GM23338 (cell line): Measurements from ENCODE around the gene JDP2. TPM values are rescaled to one million over a fixed set of nuclear protein-coding genes. Genes with fewer than 3 reads are reported as not detected.

Experiments
- ATAC-seq: fragments of 200-7000 bp; cut with Tn5 transposase; 3 replicates; pipeline ENCODE4 v1.9.1; 2020
- DNase-seq: peaks from one replicate; pipeline ENCODE4 v3.0.0-alpha.2; 2015; ENCODE audit warnings: low spot score
- H2AFZ ChIP-seq: fragments of 200-600 bp; sonication (generic); 2 replicates; pipeline ENCODE4 v1.8.0; 2016; ENCODE audit warnings: antibody characterized with exemption, mild to moderate bottlenecking, moderate library complexity
- H3F3A ChIP-seq: fragments of 200-600 bp; sonication (generic); replicated peaks from 2 replicates; pipeline ENCODE4 v1.8.0; 2017; ENCODE audit warnings: antibody characterized with exemption, mixed run types, low read depth
- H3K27ac ChIP-seq: fragments of 200-600 bp; sonication (generic); 2 replicates; pipeline ENCODE4 v1.6.1; 2016; ENCODE audit warnings: low read depth
- H3K27me3 ChIP-seq: fragments of 200-600 bp; sonication (generic); 2 replicates; pipeline ENCODE4 v1.8.0; 2016; ENCODE audit warnings: mild to moderate bottlenecking, mixed run types, moderate library complexity; ENCODE audit not compliant: insufficient read depth
- H3K36me3 ChIP-seq: fragments of 200-600 bp; sonication (generic); 2 replicates; pipeline ENCODE4 v1.8.0; 2016; ENCODE audit warnings: mild to moderate bottlenecking; ENCODE audit not compliant: insufficient read depth
- H3K4me1 ChIP-seq: fragments of 200-600 bp; sonication (generic); 2 replicates; pipeline ENCODE4 v1.8.0; 2016; ENCODE audit warnings: mild to moderate bottlenecking, moderate library complexity; ENCODE audit not compliant: insufficient read depth
- H3K4me2 ChIP-seq: fragments of 200-600 bp; sonication (generic); 2 replicates; pipeline ENCODE4 v1.7.1; 2017; ENCODE audit warnings: mixed run types
- H3K4me3 ChIP-seq: fragments of 200-600 bp; sonication (generic); 2 replicates; pipeline ENCODE4 v1.6.1; 2016; ENCODE audit warnings: mixed run types
- H3K79me2 ChIP-seq: fragments of 200-600 bp; sonication (generic); replicated peaks from 2 replicates; pipeline ENCODE4 v1.8.0; 2017; ENCODE audit warnings: mild to moderate bottlenecking; ENCODE audit not compliant: insufficient read depth
- H3K9me2 ChIP-seq: fragments of 200-600 bp; sonication (generic); 2 replicates; pipeline ENCODE4 v1.8.0; 2017; ENCODE audit not compliant: insufficient read depth
- H4K20me1 ChIP-seq: fragments of 200-600 bp; sonication (generic); replicated peaks from 2 replicates; pipeline ENCODE4 v1.8.0; 2017; ENCODE audit warnings: mild to moderate bottlenecking; ENCODE audit not compliant: insufficient read depth
- H3K27ac Mint-ChIP-seq: 2 replicates; pipeline ENCODE4 v1.8.0; 2020; ENCODE audit warnings: inconsistent platforms, mild to moderate bottlenecking, moderate library complexity, mixed read lengths
- H3K27me3 Mint-ChIP-seq: 3 replicates; pipeline ENCODE4 v1.8.0; 2022; ENCODE audit warnings: low read depth, mild to moderate bottlenecking, moderate library complexity, mixed read lengths, inconsistent platforms; ENCODE audit not compliant: insufficient read depth, poor library complexity
- H3K36me3 Mint-ChIP-seq: 3 replicates; pipeline ENCODE4 v1.8.0; 2021; ENCODE audit warnings: low read depth, mild to moderate bottlenecking, inconsistent platforms, moderate library complexity, mixed read lengths
- H3K4me1 Mint-ChIP-seq: 3 replicates; pipeline ENCODE4 v1.8.0; 2020; ENCODE audit warnings: mild to moderate bottlenecking, inconsistent platforms, mixed read lengths
- H3K4me3 Mint-ChIP-seq: 3 replicates; pipeline ENCODE4 v1.8.0; 2021; ENCODE audit warnings: moderate library complexity, mild to moderate bottlenecking, inconsistent platforms, mixed read lengths
- H3K9me3 Mint-ChIP-seq: 3 replicates; pipeline ENCODE4 v1.8.0; 2020; ENCODE audit warnings: moderate library complexity, mild to moderate bottlenecking, inconsistent platforms, mixed read lengths
- CREB1 ChIP-seq: fragments of 250-450 bp; sonication (Bioruptor Pico); IDR thresholded peaks from 2 replicates; pipeline ENCODE4 v1.5.0; 2020; ENCODE audit warnings: low read depth, mild to moderate bottlenecking, moderate library complexity
- EZH2phosphoT487 ChIP-seq: fragments of 200-600 bp; sonication (generic); IDR thresholded peaks from one replicate; pipeline ENCODE4 v1.8.1; 2018; ENCODE audit warnings: antibody characterized with exemption; ENCODE audit not compliant: unreplicated experiment
- JUNB ChIP-seq: IDR thresholded peaks from one replicate; pipeline ENCODE4 v1.6.1; 2016; ENCODE audit warnings: antibody characterized with exemption; ENCODE audit not compliant: unreplicated experiment
- NANOG ChIP-seq: IDR thresholded peaks from 2 replicates; pipeline ENCODE4 v1.6.1; 2016; ENCODE audit warnings: antibody characterized with exemption, borderline replicate concordance
- POLR2AphosphoS5 ChIP-seq: IDR thresholded peaks from 2 replicates; pipeline ENCODE4 v1.6.1; 2016; ENCODE audit warnings: antibody characterized with exemption, low read depth
- REST ChIP-seq: IDR thresholded peaks from one replicate; pipeline ENCODE4 v1.6.1; 2018; ENCODE audit warnings: antibody characterized with exemption; ENCODE audit not compliant: unreplicated experiment
- STAT1 ChIP-seq: IDR thresholded peaks from one replicate; pipeline ENCODE4 v1.6.1; 2016; ENCODE audit warnings: antibody characterized with exemption; ENCODE audit not compliant: unreplicated experiment
- ZNF114 ChIP-seq: fragments of 250-450 bp; sonication (Bioruptor Pico); IDR thresholded peaks from 2 replicates; pipeline ENCODE4 v1.5.0; 2020; ENCODE audit warnings: mild to moderate bottlenecking, moderate library complexity
- ZNF462 ChIP-seq: fragments of 250-450 bp; sonication (Bioruptor Pico); IDR thresholded peaks from 2 replicates; pipeline ENCODE4 v1.5.0; 2020; ENCODE audit warnings: mild to moderate bottlenecking, moderate library complexity
- polyA plus RNA-seq: library from polyadenylated mRNA; unstranded; fragments of >200 nt; fragmentation: Nextera tagmentation; extraction: Ambion mirVana; gene quantifications from 2 replicates; pipeline ENCODE4 v1.2.1, GENCODE V29; 2016
- total RNA-seq: library from RNA; depleted of rRNA; stranded (reverse); fragments of >200 nt; shearing (Covaris generic); gene quantifications from 2 replicates; pipeline ENCODE4 v1.2.3, GENCODE V29; 2014

The JDP2 gene
- total and polyA plus RNA-seq, 2 experiments from 2014 or later: 12.5 to 38.9 TPM

GRCh38 chr14:75479770-75480600 is 52.2 kb downstream of the JDP2 start:
- H3K27me3 Mint-ChIP-seq: peaks cover 5% of the 10 kb centered on the region
- no peaks in the 10 kb centered on the region; the same call in 1 of the 2 replicates for H3K9me2 ChIP-seq
- H3K27ac Mint-ChIP-seq: peak overlapping the region; percentile 77
- no peaks in the 10 kb centered on the region for H3K36me3 ChIP-seq
- no peaks in the 10 kb centered on the region for H3K27me3 ChIP-seq
- H3K36me3 Mint-ChIP-seq: peaks cover 7% of the 10 kb centered on the region; the same call in 2 of the 3 replicates
- H3K4me1 ChIP-seq: peaks cover 7% of the 10 kb centered on the region
- H3K9me3 Mint-ChIP-seq: peaks cover 6% of the 10 kb centered on the region; the same call in 2 of the 3 replicates
- TF ChIP-seq POLR2AphosphoS5: no peak
- peak; percentile 86; the same call in 1 of the 2 replicates for TF ChIP-seq ZNF462 (CRISPR knock-in tag)
- H2AFZ ChIP-seq: peak overlapping the region; percentile 15; the same call in 1 of the 2 replicates
- H3K4me3 ChIP-seq: peak overlapping the region; percentile 19; the same call in 1 of the 2 replicates
- H3K79me2 ChIP-seq: no peaks in the 10 kb centered on the region
- H4K20me1 ChIP-seq: no peaks in the 10 kb centered on the region
- H3K4me2 ChIP-seq: peak overlapping the region; percentile 66
- peaks cover 29% of the 10 kb centered on the region for H3K4me1 Mint-ChIP-seq
- peak overlapping the region; percentile 35; the same call in 2 of the 3 replicates for H3K4me3 Mint-ChIP-seq
- DNase-seq (peak; percentile 67), ATAC-seq (peak; percentile 87)
- H3K27ac ChIP-seq: peak overlapping the region; percentile 65
- H3F3A ChIP-seq: peaks cover 6% of the 10 kb centered on the region

GRCh38 chr14:75482366-75482765 is 54.5 kb downstream of the JDP2 start:
- Histone ChIP-seq H3K79me2 (no peaks in the 10 kb centered on the region), H3K4me3 (no peak overlapping the region), H3K36me3 (no peaks in the 10 kb centered on the region), H3K4me2 (no peak overlapping the region), H3F3A (peaks cover 6% of the 10 kb centered on the region), H2AFZ (no peak overlapping the region), H3K9me2 (no peaks in the 10 kb centered on the region; the same call in 1 of the 2 replicates), H3K4me1 (peaks cover 7% of the 10 kb centered on the region), H4K20me1 (no peaks in the 10 kb centered on the region), H3K27me3 (no peaks in the 10 kb centered on the region), H3K27ac (no peak overlapping the region)
- DNase-seq (no peak), ATAC-seq (no peak)
- peaks cover 6% of the 10 kb centered on the region; the same call in 2 of the 3 replicates for H3K9me3 Mint-ChIP-seq
- no peak overlapping the region for H3K27ac Mint-ChIP-seq
- peaks cover 3% of the 10 kb centered on the region; the same call in 1 of the 3 replicates for H3K36me3 Mint-ChIP-seq
- H3K27me3 Mint-ChIP-seq: peaks cover 4% of the 10 kb centered on the region
- no peak overlapping the region for H3K4me3 Mint-ChIP-seq
- H3K4me1 Mint-ChIP-seq: peaks cover 21% of the 10 kb centered on the region
- TF ChIP-seq EZH2phosphoT487 (no peak), REST (no peak), POLR2AphosphoS5 (no peak), CREB1 (no peak), ZNF114 (CRISPR knock-in tag) (no peak), JUNB (no peak), STAT1 (no peak), NANOG (no peak)
